Measurements from ENCODE around the gene ALOX15B. TPM values are rescaled to one million over a fixed set of nuclear protein-coding genes. Genes with fewer than 3 reads are reported as not detected.

The ALOX15B gene
- total and polyA plus RNA-seq, 9 of the 15 experiments (the other 6 are each of a cell fraction or from before 2014, with no cell fraction given), result 0.04 TPM; not detected in 8

DNA sequence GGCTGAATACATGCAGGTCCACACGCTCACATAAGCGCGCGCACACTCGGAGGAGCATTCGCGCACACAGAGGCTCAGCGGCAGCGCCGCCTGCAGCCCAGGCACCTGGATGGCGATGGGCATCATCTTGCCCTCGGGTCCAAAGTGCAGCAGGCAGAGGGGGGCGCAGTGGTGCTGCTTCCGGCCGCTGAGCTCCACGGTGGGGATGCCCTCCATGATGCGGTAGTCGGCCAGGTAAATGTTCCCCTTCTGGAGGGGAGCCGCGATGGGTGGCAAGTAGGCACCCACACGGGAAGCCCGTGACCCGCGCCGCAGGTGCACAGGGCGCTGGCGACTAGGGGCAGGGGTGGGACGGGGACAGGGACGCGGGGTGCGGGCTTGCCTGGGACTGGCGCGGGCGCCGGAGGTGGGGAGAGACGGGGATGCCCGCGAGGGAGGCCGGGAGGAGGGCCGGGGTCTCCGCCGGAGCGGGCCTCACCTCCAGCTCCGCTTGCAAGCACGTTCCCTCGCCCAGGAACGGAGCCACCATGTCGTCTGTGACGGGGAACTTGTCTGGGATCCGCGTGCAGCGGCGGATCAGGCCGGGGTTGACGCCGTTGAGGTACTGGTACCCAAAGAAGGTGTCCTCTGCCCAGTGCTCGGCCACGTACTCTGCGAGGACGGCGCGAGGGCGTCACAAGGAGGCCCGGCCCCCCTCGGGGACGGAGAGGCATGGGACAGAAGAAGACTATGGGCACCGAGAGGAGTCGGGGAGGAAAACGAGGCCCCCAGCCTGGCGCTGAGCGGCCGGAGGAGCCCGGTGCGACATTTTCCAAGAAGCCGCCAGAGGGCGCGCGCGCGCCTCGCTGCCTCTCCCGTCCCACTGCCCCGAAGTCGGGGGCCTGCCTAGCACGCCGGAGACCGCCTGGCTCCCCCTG lies 40.7 kb downstream of the ALOX15B start (continued):
- TF ChIP-seq, protein P1, sequence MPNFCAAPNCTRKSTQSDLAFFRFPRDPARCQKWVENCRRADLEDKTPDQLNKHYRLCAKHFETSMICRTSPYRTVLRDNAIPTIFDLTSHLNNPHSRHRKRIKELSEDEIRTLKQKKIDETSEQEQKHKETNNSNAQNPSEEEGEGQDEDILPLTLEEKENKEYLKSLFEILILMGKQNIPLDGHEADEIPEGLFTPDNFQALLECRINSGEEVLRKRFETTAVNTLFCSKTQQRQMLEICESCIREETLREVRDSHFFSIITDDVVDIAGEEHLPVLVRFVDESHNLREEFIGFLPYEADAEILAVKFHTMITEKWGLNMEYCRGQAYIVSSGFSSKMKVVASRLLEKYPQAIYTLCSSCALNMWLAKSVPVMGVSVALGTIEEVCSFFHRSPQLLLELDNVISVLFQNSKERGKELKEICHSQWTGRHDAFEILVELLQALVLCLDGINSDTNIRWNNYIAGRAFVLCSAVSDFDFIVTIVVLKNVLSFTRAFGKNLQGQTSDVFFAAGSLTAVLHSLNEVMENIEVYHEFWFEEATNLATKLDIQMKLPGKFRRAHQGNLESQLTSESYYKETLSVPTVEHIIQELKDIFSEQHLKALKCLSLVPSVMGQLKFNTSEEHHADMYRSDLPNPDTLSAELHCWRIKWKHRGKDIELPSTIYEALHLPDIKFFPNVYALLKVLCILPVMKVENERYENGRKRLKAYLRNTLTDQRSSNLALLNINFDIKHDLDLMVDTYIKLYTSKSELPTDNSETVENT (CRISPR knock-in tag; IDR thresholded peaks at IDR 0.05), result no peak
- no peak for TF ChIP-seq RBM34 (IDR thresholded peaks at IDR 0.05; ENCODE audit: borderline replicate concordance, insufficient read depth, low read length)
- no peak for TF ChIP-seq KLF16 (IDR thresholded peaks at IDR 0.05)
- TF ChIP-seq RBM14 (IDR thresholded peaks at IDR 0.05; ENCODE audit: borderline replicate concordance, insufficient read depth, low read depth, low read length), result no peak
- TF ChIP-seq RFX5 (IDR thresholded peaks at IDR 0.05; ENCODE audit: low read depth, low read length), result no peak
- TF ChIP-seq SIN3A (IDR thresholded peaks at IDR 0.05; ENCODE audit: borderline replicate concordance in 2 of 2, control insufficient read depth in 1 of 2, low read depth in 2 of 2, low read length in 2 of 2), result no peak
- TF ChIP-seq ARID2 (IDR thresholded peaks at IDR 0.05), result no peak
- TF ChIP-seq ZBTB7A (IDR thresholded peaks at IDR 0.05; ENCODE audit: borderline replicate concordance, control insufficient read depth, low read depth, low read length), result peak; percentile 32; the same call in 1 of the 2 replicates
- peak in 1 of 3 experiments; percentile 13 for TF ChIP-seq YY1 (IDR thresholded peaks at IDR 0.05; ENCODE audit: borderline replicate concordance in 1 of 3, control insufficient read depth in 1 of 3, extremely low read depth in 1 of 3, insufficient read depth in 3 of 3, insufficient read length in 1 of 3, insufficient replicate concordance in 2 of 3, low read depth in 1 of 3, low read length in 2 of 3)
- TF ChIP-seq TRIM28 (IDR thresholded peaks at IDR 0.05), result no peak
- TF ChIP-seq FOSL1 (tag; conservative IDR thresholded peaks at IDR 0.05), result no peak
- no peak for TF ChIP-seq EGR1 (conservative IDR thresholded peaks at IDR 0.05)
- TF ChIP-seq, protein P2, sequence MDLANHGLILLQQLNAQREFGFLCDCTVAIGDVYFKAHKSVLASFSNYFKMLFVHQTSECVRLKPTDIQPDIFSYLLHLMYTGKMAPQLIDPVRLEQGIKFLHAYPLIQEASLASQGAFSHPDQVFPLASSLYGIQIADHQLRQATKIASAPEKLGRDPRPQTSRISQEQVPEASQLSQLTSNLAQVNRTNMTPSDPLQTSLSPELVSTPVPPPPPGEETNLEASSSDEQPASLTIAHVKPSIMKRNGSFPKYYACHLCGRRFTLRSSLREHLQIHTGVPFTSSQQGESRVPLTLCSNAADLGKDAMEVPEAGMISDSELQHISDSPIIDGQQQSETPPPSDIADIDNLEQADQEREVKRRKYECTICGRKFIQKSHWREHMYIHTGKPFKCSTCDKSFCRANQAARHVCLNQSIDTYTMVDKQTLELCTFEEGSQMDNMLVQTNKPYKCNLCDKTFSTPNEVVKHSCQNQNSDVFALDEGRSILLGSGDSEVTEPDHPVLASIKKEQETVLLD (IDR thresholded peaks at IDR 0.05), result no peak
- TF ChIP-seq HDAC6 (IDR thresholded peaks at IDR 0.05; ENCODE audit: low read depth, low read length), result no peak
- no peak for TF ChIP-seq MAFG (tag; conservative IDR thresholded peaks at IDR 0.05)
